Activated T-helper 17 cell treated with anti-CD3 and anti-CD28 coated beads, Interleukin-2, amount 50 U/mL, for 72 hours (primary cell): Measurements from ENCODE around the gene BAIAP2. TPM values are rescaled to one million over a fixed set of nuclear protein-coding genes. Genes with fewer than 3 reads are reported as not detected.
A peak's percentile ranks its signal among the peaks of the same experiment; 100 is the strongest.

Source experiments
- ATAC-seq: fragments of 150-1000 bp; cut with Tn5 transposase; replicated peaks from 2 replicates; pipeline ENCODE4 v1.10.0; 2021; ENCODE audit warnings: mild to moderate bottlenecking, moderate library complexity
- H3K27ac Mint-ChIP-seq: one replicate; pipeline ENCODE4 v1.8.0; 2022; ENCODE audit warnings: mixed read lengths
- H3K27me3 Mint-ChIP-seq: one replicate; pipeline ENCODE4 v1.8.0; 2022; ENCODE audit warnings: mixed read lengths
- H3K36me3 Mint-ChIP-seq: one replicate; pipeline ENCODE4 v1.8.0; 2022; ENCODE audit warnings: low read depth, mild to moderate bottlenecking, mixed read lengths
- H3K4me1 Mint-ChIP-seq: one replicate; pipeline ENCODE4 v1.8.0; 2022; ENCODE audit warnings: mixed read lengths
- H3K4me3 Mint-ChIP-seq: one replicate; pipeline ENCODE4 v1.8.0; 2022; ENCODE audit warnings: mild to moderate bottlenecking, mixed read lengths
- H3K9me3 Mint-ChIP-seq: one replicate; pipeline ENCODE4 v1.8.0; 2022; ENCODE audit warnings: mixed read lengths
- total RNA-seq, 2 donors: library from RNA; stranded (reverse); gene quantifications; one replicate each; pipeline ENCODE4 v1.2.3, GENCODE V29; 2022

Gene BAIAP2
- total RNA-seq, 2 donors from 2014 or later = 4.6 to 4.8 TPM

DNA sequence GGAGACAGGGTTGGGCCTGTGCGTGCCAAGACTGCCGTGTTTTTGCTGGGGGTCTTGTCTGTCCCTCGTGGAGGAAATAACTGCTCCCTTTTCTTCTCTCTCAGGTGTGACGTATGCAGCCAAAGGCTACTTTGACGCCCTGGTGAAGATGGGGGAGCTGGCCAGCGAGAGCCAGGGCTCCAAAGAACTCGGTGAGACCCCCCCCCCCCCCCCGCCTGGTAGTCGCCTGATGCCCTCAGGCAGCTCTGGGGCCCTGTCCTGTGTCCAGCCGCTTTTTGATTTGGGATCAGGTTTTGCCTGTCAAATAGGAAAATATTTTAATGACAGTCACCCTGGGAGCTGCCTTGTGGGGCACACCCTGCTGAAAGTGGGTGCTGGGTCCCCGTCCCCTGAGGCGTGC, 22.8 kb downstream of the BAIAP2 start:
- ATAC-seq = no peak
- Mint-ChIP-seq H3K36me3 (no peaks in the 10 kb centered on the region), H3K27me3 (no peaks in the 10 kb centered on the region), H3K27ac (no peak overlapping the region), H3K4me1 (no peaks in the 10 kb centered on the region), H3K9me3 (no peaks in the 10 kb centered on the region), H3K4me3 (no peak overlapping the region)

DNA sequence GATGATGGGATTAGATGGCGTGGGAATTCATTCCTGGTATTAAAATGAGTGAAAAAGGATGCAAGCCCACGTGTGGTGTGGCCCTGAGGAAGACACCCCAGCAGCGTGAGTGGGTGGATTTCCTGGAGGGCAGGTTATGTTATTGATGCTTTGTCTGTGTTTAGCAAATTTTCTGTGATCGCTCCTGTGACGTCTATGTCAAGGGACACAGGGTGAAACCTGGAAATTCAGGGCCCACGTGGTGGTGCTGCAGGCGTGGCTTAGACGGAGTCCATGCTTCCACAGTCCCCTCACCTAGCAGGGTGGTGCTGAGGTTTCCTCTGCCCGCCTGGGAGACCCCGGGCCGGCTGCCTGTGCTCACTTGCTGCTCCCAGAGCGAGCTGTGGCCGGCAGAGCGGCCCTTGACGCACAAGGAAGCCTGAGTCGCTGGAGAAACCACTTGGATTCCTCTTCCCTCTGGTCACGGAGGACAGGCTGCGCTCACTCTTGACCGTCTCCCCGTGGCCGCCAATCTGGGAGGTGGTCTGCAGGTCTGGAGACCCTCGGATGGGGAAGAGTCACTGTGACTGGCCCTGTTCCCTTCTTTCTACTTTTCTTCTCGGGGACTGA, 23.4 kb downstream of the BAIAP2 start:
- Mint-ChIP-seq H3K36me3 (no peaks in the 10 kb centered on the region), H3K27me3 (no peaks in the 10 kb centered on the region), H3K27ac (no peak overlapping the region), H3K4me1 (no peaks in the 10 kb centered on the region), H3K4me3 (no peak overlapping the region), H3K9me3 (no peaks in the 10 kb centered on the region)
- no peak for ATAC-seq

DNA sequence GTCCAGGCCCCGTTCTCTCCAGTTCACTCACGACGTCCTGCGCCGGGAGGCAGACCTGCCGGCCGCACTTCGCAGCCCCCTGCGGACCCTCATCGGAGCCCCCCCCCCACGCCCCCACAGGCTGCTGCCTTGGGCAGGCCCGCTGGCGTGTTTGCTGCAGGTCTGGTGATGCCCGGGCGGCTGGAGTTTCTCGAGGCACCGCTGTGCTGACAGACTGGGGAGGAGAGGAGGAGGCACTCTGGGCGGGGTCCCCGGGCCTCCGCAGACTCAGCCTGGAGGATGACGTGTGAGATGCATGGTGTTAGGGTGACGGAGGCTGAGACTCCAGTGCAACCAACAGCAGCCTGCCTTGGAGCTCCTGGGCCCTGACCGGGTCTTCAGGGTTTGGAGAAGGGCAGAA, 24.1 kb downstream of the BAIAP2 start:
- no peaks in the 10 kb centered on the region for H3K27me3 Mint-ChIP-seq
- H3K36me3 Mint-ChIP-seq = no peaks in the 10 kb centered on the region
- no peak for ATAC-seq
- H3K4me1 Mint-ChIP-seq = no peaks in the 10 kb centered on the region
- H3K27ac Mint-ChIP-seq = no peak overlapping the region
- H3K4me3 Mint-ChIP-seq = no peak overlapping the region
- H3K9me3 Mint-ChIP-seq = no peaks in the 10 kb centered on the region

DNA sequence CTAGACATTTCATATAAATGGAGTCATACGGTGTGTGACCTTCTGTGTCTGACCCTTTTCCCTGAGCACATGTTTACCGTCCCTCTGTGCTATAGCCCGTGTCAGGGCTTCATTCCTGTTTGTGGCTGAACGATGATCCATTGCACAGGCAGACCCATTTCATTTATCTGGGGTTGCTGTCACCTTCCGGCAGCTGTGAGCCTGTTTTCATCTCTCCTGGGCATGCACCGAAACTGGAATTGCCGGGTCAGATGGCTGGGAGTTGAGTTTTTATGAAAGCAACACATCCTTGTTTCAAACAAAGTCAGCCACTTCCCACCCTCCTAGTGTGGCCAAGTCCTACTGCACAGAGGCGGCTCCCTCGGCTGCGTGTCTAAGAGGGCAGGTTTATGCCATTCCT, 25.5 kb downstream of the BAIAP2 start:
- Mint-ChIP-seq H3K9me3 (no peaks in the 10 kb centered on the region), H3K4me1 (no peaks in the 10 kb centered on the region), H3K27me3 (no peaks in the 10 kb centered on the region), H3K4me3 (no peak overlapping the region), H3K27ac (no peak overlapping the region), H3K36me3 (no peaks in the 10 kb centered on the region)
- ATAC-seq = no peak

DNA sequence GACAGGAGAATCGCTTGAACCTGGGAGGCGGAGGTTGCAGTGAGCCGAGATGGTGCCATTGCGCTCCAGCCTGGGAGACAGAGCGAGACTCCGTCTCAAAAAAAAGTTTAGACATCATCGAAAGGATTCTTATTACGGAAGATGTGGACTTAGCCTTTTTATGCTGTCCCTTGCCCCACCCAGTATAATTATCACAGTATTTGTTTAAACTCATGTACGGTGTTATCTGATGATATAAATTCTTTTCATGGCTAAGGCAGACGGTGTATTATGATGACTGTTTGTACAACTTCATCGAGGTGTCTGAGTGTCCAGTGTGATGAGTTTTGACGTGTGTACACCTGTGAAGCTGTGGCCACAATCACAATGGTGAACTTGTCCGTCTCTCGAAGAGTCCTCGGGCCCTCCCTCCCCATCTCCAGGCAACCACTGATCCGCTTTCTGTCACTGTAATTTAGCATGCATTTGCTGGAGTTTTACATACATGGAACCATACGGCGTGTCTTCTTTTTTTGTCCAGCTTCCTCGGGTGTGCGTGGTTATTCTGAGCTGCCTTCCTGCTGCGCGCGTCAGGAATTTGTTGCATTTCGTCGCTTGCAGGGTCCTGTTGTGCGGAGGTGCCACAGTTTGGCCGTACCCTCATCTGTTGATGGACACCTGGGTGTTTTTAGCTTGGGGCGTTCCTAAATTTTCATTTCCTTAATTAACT, 26.2 kb downstream of the BAIAP2 start:
- ATAC-seq = no peak
- Mint-ChIP-seq H3K9me3 (no peaks in the 10 kb centered on the region), H3K27me3 (no peaks in the 10 kb centered on the region), H3K27ac (no peak overlapping the region), H3K4me1 (no peaks in the 10 kb centered on the region), H3K4me3 (no peak overlapping the region), H3K36me3 (no peaks in the 10 kb centered on the region)

DNA sequence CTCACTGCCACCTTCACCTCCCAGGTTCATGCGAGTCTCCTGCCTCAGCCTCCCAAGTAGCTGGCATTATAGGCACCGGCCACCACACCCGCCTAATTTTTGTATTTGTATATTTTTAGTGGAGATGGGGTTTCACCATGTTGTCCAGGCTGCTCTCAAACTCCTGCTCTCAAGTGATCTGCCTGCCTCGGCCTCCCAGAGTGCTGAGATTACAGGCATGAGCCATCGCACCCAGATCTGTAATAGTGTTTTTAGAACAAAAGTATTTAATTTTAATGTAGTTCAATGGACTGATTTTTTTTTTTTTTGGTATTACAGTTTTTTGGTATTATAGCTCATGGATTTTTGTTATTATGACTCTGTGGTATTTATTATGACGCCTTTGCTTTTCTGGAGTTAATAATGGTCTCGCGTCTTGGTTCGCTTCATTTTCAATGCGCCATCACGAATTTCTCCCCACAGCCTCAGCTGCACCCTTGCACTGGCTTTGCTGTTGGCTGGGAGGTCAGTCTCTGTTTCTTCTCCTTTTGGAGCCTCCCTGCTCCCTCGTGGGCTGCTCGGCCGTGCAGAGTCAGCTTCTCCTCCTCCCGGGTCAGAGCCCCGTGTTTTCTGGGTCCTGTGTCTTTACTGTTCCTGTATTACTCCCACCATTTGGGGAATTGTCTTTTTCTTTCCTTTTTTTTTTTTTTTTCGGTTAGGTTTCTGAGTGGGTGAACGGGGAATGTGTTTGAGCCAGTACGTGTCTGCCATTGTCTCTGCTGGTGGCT, 27.2 kb downstream of the BAIAP2 start:
- Mint-ChIP-seq H3K27me3 (no peaks in the 10 kb centered on the region), H3K4me1 (no peaks in the 10 kb centered on the region), H3K4me3 (no peak overlapping the region), H3K36me3 (no peaks in the 10 kb centered on the region), H3K9me3 (no peaks in the 10 kb centered on the region), H3K27ac (peak overlapping the region; percentile 79)
- no peak for ATAC-seq

DNA sequence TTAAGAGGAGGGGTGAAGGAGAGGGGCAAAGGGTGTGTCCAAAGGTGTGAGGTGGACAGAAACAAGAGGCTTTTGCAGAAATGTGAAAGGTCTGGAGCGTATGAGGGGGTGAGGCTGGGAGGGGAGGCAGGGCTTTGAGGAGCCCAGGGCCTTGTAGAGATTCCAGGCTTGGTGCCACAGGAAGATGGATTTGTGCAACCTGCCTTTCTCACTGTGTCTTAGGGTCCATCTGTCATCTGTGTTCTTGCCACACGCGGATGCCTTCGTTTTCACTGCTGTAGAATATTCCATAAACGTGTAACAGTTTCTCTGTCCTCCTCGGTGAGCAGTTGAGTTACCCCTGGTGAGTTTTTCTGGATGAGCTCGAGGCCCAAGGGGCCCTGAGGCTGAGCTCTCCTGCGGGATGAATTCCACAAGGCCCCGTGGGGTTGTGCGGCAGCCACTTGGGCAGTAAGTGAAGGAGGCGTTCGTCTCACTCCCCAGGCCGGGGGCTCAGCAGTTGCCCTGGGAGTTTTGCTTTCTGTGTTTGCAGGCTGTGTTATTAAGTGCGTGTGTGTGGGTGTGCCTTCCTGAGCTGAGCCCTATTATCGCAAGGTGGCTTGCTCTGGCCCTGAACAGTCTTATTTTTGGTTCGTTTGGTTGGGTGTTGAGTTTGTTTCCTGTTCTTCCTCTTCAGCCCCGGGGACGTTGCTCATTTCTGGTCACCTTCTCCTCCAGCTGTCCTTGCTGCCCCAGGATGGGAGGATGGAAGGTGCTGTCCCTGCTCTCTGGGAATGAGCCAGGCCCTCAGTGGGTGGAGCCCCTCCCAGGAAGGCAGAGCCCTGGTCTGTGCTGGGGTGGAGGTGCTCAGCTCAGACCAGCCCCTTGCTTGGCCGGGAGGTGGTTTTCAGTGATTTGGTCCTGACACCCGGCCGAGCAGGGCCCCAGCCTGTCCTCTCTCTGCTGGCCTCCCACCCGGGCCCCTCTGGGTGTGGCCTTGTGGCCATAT, 28.4 kb downstream of the BAIAP2 start:
- no peak overlapping the region for H3K4me3 Mint-ChIP-seq
- no peaks in the 10 kb centered on the region for H3K4me1 Mint-ChIP-seq
- no peaks in the 10 kb centered on the region for H3K27me3 Mint-ChIP-seq
- H3K36me3 Mint-ChIP-seq = no peaks in the 10 kb centered on the region
- no peaks in the 10 kb centered on the region for H3K9me3 Mint-ChIP-seq
- H3K27ac Mint-ChIP-seq = no peak overlapping the region
- ATAC-seq = no peak

DNA sequence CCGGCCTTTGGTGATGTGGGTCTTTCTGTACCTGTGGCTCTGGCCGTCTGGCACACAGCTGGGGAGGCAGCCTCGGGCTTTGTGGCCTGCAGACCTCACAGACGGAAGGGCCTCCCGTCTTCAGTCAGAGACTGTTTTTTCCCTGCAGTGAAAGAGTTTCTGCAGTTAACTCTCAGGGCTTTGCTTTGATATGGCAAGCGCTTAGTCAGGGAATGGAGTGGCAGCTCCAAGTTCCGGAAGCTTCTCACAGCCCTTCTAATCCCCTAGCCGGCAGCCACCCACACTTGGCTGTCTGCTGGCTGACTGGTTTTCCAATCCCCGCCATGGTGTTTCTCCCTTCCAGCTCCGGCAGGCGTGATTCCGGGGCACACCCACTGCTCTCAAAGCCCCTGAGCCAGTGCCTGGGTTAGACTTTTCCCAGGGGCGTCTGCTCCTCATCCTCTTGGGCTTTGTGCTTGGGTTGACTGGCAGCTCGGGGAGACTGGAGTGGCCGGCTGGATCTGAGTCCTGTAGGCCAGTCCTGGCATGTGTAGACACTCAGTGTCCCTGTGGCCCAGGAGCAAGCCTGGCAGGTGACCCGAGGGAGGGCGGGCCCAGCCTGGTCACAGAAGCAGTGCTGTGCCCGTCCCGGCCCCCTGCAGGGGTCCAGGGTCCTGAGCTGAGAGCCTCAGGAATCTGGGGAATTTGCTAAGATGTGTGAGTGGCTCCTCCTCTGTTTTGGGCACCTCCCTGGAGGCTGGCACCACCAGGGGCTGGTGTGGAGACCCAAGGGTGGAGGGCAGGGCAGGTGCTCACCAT, 29.9 kb downstream of the BAIAP2 start:
- ATAC-seq = no peak
- no peaks in the 10 kb centered on the region for H3K36me3 Mint-ChIP-seq
- H3K27ac Mint-ChIP-seq = no peak overlapping the region
- no peaks in the 10 kb centered on the region for H3K27me3 Mint-ChIP-seq
- no peaks in the 10 kb centered on the region for H3K4me1 Mint-ChIP-seq
- no peaks in the 10 kb centered on the region for H3K9me3 Mint-ChIP-seq
- no peak overlapping the region for H3K4me3 Mint-ChIP-seq

DNA sequence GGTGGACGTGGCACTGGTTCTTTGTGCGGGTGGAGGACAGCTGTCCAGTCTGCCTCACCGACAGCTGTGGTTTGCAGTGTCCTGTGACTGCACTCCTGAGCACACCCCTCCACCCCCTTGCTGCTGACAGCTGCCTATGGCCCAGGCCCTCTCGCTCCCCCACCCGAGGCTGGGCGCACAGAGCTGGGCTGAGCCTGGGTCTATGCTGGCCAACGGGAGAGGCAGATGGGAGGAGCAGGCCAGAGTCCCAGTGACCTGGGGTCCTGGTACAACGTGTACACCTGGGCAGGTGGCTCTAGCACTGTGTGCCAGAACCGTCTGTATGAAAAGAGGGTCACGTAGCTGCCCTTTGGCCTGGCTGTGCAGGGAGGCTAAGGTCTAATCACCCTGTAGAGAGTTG, 30.5 kb downstream of the BAIAP2 start:
- H3K4me3 Mint-ChIP-seq = no peak overlapping the region
- H3K27ac Mint-ChIP-seq = no peak overlapping the region
- no peaks in the 10 kb centered on the region for H3K27me3 Mint-ChIP-seq
- H3K9me3 Mint-ChIP-seq = no peaks in the 10 kb centered on the region
- no peak for ATAC-seq
- H3K36me3 Mint-ChIP-seq = no peaks in the 10 kb centered on the region
- H3K4me1 Mint-ChIP-seq = no peaks in the 10 kb centered on the region

DNA sequence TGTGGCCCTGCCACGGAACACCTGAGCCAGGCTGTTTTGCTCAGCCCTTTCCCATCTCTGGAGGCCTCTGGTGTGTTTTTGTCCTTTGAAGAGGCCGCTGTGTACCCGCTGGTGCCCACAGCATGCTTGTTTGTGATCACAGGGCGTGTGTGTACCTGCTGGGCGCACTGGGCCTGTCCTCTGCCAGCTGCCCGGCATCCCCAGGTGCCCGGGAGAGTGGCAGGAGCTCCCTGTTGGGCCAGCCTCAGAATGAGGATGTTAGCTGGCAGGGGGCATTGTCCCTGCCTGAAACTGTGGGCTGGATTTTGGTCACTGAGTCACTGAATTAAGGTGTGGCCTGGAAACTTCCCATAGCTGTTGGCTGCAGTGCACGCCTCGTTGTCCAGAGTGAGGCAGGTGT, 31.1 kb downstream of the BAIAP2 start:
- Mint-ChIP-seq H3K27ac (no peak overlapping the region), H3K9me3 (no peaks in the 10 kb centered on the region), H3K4me3 (no peak overlapping the region), H3K27me3 (no peaks in the 10 kb centered on the region), H3K4me1 (no peaks in the 10 kb centered on the region), H3K36me3 (no peaks in the 10 kb centered on the region)
- no peak for ATAC-seq

DNA sequence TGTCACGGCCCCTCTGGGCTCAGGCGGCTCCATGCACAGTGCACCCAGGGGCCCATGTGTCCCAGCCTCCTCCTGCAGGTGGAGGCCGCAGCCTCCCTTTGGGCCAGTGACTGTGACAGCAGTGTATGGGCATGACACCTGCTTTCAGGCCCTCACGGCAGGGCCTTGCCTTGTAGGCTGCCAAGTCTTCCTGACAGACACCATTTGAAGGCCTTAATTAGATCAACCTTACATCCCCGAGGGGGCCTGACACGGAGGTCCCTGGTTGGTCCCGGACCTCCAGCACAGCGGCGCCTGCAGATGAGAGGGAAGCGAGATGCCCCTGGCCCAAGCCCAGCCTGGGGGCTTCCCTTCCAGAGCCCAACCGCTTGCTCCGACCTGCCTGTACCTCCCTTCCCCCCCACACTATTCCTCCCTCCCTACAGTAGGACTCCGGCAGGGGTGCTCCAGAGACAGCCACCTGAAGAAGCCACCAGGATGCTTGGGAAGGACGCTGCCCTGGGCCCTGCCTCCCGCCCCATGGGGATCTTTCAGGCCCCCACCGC, 31.9 kb downstream of the BAIAP2 start:
- Mint-ChIP-seq H3K27me3 (no peaks in the 10 kb centered on the region), H3K36me3 (no peaks in the 10 kb centered on the region), H3K4me3 (no peak overlapping the region), H3K4me1 (no peaks in the 10 kb centered on the region), H3K27ac (no peak overlapping the region), H3K9me3 (no peaks in the 10 kb centered on the region)
- no peak for ATAC-seq

DNA sequence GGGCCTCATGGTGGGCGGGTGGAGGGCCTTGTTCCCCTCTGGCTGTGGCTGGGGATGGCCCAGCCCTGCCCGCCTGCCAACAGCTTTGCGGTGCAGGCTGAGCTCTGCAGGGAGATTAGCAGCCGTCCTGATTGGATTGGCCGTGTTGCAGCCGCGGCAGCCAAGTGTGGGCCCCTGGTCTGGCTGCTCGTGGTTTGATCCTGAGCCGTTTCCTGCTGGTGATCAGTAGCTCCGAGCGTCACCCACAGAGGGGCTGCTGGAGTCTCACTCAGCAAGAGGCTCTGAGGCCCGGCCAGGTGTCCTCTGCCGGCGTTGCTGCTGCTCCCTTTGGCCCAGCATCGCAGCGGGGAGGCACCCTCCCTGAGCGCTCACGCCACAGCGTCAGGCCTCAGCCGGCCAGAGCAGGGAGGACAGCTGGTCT, 32.5 kb downstream of the BAIAP2 start:
- ATAC-seq = no peak
- Mint-ChIP-seq H3K27me3 (no peaks in the 10 kb centered on the region), H3K27ac (no peak overlapping the region)

DNA sequence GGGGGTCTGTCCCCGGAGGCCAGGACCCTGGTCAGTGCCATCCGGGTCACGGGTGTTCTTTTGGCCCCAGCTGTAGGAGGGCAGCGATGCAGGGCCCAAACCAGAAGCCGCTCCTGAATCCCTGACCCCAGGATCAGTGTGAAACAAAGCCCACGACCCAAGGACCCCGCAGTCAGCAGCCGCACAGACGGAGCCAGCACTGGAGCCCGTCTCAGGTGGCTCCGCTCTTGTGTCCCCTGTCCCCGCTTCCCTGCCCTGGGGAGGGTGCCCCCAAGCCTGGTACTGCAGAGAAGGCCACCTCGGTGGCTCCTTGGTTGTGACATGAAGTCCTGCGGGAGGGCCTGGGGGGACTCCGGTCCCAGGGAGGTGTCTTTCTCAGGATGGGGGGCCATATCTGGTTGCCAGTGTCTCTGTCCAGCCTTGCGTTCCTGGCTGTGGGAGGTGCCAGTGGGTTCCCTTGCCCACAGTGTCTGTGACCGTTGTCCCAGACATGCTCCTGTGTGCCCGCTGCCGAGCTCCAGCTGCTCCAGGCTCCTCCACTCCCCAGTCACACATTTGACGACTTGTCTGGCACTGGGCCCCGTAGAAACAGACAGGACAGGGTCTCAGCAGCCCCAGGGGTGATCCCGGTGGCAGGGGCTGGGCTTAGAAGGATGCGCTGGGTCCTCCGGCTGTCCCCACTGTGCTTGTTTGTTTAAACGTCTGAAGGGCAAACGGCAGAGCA, 33.6 kb downstream of the BAIAP2 start:
- Mint-ChIP-seq H3K27ac (no peak overlapping the region), H3K36me3 (no peaks in the 10 kb centered on the region), H3K4me1 (no peaks in the 10 kb centered on the region), H3K27me3 (no peaks in the 10 kb centered on the region), H3K4me3 (no peak overlapping the region), H3K9me3 (no peaks in the 10 kb centered on the region)
- ATAC-seq = no peak

More for the DNA sequence above, 32.5 kb downstream of the BAIAP2 start:
- no peaks in the 10 kb centered on the region for H3K36me3 Mint-ChIP-seq
- no peaks in the 10 kb centered on the region for H3K9me3 Mint-ChIP-seq
- no peaks in the 10 kb centered on the region for H3K4me1 Mint-ChIP-seq
- no peak overlapping the region for H3K4me3 Mint-ChIP-seq
